ENCODE data around the gene HLA-DMB.
A peak's percentile ranks its signal among the peaks of the same experiment; 100 is the strongest.
"Not testable (repeated sequence)": the region's sequence is repeated elsewhere in the genome, so short reads cannot be mapped to it uniquely, and the experiment has no call there.

The HLA-DMB gene

DNA sequence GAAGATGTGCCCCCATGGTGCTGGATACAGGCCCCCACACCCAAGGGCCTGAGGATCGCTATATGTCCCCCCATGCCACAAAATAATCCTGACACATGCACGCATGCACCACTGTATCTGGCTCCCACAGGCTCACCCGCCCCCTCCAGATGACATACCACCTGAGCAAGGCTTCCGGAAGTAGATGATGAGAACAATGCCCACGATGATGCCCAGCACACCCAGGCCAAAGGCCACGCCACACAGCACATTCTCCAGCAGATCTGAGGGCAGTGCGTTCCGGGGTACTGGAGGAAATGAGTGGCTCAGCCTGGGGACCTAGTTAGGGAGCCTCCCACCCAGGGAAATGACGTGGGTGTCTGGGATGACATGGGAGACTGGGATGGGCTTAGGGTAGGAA, 8.3 kb upstream of the HLA-DMB start:
- DNase-seq: no peak

DNA sequence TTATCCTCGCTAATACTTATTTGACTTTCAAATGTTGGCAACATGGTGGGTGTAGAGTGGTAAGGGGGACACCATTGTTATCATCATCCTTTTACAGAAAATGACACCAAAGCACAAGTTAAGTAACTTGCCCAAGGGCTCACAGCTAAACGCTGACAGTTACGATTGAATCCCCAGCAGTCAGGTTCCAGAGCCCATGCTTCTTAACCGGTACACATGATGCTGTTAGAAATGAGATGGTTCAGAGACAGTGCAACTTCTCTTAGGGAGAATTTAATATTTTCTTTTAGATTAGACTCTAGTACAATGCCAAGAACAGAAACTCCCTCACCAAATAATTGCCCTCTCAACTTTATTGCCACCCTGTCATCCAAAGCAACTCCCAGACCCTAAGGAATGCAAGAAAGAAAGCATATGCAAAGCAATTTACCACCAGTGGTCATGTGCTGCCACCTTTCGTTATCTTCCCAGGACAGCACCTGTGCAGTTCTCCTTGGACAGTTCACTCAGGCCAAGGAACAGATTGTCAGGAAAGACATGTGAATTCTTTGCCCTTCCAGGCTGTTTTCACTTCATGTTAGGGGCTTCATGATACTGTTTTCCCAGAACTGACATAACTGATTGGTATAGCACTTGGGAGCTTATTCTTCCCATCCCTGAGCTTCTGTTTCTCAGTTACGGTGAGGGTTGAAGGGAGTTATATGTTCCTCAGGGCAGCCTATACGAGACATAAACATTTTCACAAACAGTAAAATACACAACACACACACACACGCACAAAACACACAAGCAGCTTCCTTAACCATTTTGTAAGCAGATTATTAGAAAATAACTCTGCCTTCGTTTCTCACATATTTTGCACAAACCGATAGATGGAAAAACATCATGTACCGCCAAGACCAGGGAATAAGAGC, 7.0 kb upstream of the HLA-DMB start:
- no peak for DNase-seq

DNA sequence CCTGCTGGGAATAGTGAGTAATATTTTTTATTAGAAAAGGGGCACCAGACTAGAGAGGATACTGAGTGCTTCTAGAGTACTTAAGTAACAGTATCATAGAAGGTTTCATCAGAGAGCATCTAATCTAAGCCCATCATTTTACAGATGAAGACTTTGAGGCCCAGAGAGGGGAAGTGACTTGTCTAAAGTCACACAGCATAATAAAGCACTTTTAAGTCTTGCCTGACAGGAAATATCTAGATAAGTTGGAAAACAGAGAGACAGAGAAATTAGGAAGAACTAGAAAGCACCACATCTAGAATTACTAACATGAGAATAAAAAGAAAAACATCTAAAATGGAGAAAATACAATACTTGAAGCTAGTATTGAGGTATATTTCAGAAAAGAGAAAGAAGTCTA, 6.1 kb upstream of the HLA-DMB start:
- DNase-seq: no peak

DNA sequence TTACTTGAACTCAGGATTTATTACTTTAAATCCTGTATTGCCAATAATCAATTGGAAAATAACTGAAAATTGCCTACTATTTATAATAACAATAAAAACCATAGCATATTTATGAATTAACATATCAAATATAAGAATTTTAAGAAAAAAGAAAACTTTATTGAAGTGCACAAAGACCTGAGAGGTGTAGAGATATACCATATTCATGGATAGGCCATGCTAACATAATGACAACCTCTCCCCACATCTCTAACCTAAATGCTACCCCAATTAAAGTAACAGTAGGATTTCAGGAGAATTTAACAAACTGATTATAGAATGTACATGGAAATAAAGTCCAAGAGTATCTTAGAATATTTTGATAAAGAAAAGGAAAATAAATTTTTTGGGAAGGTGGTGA, 5.1 kb upstream of the HLA-DMB start:
- no peak for DNase-seq

DNA sequence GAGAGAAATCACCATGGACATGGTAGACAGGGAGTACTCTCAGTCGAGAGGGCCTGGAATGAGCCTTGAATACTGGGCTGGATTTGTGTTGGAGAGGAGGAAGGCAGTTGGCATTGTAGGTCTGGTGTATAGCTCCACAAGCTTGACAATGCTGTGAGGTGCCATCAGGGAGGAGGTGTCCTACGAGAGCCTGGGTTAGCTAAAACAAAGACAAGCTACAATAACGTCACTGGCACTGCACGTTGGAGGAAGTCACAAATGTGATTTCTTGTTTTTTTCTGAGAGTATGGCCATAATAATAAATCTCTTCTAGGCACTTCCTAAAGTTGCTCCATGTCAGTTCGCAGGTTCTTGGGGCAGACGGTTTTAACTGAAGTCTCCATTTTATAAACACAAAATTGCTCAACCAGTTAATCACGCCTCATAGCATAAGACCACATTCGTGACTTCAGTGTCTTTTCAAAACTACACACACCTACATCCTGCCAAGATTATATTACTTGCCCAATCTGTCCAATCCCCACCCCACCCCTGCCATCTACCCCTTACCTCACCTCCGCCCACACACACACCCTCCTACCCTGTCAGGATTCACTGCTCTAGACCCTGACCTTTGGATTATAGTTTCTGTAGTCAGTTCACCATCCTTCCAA, 4.4 kb upstream of the HLA-DMB start:
- DNase-seq: no peak

DNA sequence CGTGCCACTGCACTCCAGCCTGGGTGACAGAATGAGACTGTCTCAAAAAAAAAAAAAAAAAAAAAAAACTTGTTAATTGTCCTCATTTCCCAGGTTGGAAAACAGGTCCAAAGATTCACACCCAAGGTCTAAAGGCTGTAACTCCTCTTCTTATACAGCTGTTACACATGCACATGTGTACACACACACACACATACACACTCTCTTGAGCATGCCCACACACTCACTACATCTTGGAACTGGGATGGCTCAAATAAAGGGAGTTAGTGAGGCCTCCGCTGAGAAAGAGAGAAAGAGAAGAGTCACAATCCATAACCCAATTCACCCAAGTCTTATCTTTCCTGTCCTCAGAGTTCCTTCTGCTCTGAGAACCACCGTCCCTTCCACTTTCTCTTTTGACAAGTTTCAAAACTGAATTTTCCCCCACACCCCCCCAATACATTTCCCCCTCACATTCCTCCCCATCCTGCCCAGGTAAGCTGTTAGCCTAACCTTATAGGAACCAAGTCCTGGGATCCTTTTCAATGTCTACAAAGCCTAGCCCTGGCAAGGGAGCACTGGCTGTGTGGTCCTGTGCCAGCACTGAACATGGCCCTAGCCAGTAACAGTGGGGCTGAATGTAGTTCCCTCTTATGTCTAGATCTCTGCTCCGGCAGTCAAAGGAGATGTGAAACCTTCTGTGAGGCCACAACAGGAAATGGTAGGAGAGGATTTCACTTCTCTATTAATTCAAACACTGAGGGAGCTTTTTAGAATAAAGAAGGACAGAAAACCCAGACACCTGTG, 3.2 kb upstream of the HLA-DMB start:
- no peak for DNase-seq

DNA sequence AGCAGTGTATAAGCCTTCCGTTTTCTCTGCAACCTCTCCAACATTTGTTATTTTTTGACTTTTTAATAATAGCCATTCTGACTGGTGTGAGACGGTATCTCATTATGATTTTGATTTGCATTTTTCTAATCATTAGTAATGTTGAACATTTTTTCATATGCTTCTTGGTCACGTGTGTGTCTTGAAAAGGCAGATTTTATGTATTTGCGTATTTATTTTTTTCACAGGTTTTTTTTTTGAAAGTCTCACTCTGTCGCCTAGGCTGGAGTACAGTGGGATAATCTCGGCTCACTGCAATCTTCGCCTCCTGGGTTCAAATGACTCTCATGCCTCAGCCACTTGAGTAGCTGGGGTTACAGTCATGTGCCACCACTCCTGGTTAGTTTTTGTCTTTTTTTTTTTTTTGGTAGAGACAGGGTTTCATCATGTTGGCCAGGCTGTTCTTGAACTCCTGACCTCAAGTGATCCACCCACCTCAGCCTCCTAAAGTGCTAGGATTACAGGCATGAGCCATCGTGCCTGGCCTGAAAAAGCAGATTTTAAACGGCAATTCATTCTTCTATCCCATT, 1.8 kb upstream of the HLA-DMB start:
- not testable (repeated sequence) for DNase-seq

DNA sequence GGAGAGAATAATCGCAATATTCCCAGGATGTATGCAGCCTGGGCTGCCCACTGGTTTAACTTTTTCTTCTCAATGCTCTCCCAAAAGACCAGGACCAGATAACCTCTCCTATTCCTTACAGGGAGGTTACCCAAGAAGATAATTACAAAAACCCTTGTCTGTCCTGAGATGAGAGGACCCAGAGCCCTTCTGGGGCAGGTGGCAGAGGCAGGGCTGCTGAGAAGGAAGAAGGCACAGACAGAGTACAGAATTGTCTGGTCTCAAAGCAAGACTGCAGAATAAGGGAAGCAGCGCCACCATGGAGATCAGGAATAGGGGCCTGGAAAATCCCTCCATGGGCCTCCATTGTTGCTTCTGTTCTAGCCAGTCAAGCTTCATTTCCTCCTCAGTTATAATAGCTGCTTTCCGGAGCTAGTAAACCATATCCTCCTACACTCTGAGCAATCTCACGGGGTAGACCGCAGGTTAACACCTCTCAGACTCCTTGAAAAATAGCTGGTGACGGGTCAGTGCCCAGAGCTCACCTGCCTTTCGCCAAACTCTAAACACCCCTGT, 463 bp upstream of the HLA-DMB start:
- no peak for DNase-seq

DNA sequence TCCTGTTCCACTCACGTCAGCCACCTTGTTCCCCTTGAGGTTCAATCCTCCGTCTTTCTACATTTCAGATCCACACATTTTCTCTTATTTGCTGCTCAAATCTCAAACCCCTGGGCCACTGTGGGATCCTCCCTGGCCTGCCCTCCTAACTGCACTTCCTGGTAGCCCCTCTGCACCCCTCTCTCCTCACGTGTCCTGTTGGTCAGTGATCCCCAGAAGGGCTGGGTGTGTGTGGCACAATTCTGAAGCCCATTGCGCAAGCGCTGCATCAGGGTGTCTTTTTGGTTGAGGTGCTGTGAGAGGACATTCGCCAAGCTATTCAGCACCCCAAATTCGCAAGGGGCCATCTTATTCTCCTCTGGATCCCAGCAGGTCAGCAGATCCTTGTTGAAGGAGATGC, 2.3 kb downstream of the HLA-DMB start:
- DNase-seq: no peak

DNA sequence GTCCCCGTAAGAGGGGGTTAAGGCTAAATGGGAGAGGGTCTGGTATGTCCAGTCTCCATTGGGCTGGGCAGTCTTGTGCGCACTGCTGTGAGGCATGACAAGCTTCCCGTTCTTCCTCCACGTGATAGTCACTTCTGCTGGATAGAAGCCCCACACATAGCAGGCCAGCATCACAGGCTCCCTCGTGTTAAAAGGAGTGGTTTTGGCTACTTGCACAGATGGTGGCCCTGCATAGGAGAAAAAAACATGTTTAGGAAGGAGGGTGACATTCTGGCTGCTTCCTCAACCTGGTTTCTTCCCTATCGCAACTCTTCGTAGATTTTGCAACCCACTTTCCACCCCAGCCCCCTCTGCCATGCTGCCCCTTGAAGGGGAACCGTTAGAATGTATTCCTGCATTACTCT, 3.6 kb downstream of the HLA-DMB start:
- DNase-seq: no peak

DNA sequence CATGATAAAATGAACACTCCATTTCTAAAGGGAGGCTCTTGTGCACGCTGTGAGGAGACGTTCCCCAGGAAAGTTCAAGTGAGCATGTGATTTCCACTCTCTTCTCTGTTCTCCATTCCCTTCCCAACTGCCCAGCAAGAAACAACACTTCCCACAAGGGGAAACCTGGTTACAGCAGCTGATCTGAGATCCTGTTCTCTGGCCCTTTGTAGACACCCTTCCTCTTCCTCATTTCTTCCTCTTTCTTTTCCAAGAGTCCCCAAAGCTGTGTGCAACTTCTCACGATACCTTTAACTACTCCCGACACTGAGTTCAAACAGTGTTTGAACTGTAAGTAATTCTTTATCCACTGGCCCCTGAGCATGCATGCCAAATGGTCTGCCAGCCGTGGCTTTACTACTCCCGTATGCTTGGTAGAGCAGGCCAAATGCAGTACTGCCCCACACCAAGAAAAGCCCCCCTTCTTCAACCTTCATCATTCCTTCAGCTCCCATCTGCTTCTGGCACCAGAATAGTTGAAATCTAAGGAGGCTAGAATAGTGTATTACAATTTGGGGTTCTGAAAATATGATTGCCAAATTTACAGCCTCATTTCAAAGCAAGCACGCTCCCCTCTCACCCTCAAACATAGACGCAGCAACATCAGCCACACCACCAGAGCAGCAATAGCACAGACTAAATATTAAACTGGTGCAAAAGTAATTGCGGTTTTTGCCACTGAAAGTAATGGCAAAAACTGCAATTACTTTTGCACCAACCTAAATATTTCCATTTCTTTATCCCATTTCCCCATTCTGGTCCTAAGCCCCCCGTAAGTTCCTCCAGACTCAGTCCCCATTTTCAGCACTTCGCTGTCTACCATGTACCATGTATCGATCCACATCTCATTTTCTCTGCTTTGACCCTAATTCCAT, 4.3 kb downstream of the HLA-DMB start:
- DNase-seq: no peak

DNA sequence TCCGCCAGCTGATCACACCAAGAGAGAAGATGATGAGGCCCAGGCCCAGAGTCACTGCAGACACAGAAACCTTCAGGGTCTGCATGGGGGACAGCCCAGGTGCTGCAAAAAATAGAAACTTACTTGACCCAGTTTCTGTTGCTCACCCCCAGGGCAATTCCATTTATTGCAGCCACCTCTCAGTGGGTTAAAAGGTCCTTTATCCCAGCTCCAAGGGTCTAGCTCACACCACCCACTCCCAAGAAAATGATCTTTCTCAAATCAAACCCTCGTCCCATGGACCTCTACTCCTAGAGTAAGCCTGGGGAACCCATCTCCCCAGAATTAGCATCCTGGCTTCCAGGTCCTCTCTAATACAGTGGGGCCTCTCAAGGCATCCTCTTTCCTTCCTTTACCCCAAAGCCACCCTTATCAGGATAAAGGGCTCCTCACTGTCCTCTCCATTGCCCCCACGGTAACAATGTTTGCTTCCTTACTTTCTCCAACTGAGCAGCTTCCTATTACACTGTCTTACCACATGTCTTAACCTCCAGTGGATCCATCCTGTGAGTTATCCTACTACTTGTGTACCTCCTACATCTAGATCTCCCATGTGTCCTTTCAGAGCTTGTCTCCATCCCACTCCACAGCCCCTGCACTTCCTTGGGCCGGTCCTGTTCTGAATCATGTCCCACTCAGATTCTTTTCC, 5.1 kb downstream of the HLA-DMB start:
- no peak for DNase-seq

DNA sequence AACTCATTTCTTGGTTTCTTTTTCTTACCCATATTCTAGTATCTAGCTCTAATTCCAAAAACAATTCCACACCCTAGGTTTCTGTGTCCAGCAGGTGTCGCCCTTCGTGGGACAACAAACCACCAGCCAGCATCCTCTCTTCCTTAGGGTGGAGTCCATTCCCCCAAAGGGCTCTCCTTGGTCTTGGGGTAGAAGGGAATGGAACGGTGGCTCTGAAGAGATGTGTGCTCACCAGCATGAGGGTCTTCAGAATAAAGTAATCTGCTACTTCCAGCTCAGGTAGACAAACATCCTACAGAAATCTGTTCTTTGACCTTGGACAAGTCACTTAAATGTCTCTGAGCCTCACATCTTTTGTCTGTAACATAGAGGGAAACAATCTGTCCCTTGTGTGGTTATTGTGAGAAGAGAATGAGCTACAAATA, 7.2 kb downstream of the HLA-DMB start:
- peak; percentile 41 for DNase-seq

DNA sequence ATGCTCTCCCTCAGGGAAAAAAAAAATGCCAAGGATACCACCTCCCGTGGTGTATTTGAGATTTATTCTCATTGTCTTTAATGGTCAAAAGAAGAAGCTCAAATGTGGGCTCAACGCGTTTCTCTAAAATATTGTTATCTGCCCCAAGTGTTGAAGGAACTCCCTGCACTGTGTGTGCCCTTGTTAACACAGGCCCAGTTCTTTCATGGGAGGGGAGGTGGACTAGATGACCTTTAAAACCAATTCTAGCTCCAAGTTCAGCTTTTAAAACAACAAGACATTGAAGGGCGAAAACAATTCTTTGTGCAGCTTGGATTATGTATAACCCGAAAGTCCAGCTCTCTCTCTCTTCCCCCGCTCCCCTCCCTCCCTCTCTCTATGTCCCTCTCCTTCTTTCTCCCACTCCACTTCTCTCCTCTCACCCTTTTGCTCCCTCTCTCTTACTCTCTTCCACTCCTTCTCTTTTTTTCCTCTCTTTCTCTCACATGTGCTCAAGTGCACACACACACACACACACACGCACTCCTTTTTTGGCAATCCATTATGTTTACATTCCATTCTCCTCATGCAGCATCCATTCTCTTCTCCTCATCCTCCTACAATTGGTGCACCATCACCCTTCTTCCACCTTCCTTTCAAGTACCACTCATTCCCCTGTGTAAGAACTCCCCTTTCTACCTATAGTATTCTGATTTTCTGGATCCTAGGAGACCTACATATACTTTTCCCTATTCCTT, 8.5 kb downstream of the HLA-DMB start:
- DNase-seq: no peak

DNA sequence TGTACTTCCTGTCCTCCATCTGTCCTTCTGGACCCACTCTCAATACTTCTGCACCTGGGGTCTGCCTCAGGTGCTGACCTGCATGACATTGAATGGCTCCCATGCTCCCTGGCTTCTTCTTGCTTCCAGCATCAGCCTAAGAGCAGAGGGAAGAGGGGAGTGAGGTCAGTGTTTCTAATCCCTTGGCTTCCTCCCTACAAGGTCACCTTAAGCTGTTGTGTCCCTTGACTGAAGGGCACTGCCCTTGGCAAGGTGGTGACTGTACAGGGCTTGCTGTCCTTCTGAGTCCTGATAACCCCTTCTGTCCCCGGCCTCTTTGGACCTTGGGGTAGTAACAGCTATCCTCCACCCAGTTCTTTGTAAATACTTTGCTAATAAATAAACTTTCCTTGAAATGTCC, 9.6 kb downstream of the HLA-DMB start:
- DNase-seq: no peak

DNA sequence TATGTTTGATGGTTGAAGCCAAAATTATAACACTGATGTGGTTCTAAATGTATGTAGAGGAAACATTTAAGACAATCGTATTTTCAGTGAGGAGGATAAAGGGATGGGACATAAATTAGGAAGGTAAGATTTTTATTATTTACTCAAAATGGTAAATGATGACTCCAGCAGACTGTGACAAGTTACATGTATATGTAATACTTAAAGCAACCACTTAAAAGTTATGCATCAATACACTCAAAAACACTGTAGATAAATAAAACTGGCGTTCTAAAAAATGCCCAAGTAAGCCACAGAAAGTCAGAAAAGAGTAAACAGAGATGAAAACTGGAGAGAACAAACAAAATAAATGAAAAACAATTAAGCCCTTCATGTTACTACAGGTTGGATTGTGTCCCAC, 18.7 kb downstream of the HLA-DMB start:
- DNase-seq: no peak

DNA sequence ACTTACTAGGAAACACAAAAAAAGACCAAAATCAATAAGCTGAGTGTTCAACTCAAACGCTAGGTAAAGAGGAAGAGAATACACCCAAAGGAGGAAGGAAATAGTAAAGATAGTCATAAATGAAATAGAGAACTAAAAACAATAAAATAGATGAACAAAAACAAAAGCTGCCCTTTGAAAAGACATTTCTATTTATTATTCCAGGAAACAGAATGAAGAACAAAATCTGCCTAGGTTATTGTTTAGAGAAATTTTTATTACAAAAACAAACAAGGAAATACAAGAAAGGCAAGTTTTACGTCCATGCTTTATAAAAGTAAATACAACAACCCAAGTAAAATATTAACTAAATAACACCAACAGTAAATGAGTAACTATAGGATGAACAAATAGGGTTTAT, 20.1 kb downstream of the HLA-DMB start:
- no peak for DNase-seq

DNA sequence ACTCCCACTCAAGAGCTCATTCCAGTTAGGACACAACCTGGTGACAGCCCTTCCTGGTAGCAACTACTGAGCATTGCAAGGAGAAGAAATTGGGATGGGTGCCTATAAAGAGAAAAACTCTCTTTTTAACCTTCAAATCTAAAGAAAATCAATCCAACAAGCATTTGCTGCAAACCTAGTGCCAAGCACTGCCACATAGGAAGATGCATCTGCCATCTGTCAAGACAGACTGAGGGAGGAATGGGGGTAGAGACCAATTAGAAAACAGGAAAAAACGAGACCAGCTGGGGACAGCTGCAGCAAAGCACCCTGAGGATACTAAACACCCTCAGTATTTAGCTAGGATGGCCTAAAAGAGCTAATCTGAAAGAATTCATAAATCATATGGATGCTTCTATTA, 27.9 kb downstream of the HLA-DMB start:
- no peak for DNase-seq

DNA sequence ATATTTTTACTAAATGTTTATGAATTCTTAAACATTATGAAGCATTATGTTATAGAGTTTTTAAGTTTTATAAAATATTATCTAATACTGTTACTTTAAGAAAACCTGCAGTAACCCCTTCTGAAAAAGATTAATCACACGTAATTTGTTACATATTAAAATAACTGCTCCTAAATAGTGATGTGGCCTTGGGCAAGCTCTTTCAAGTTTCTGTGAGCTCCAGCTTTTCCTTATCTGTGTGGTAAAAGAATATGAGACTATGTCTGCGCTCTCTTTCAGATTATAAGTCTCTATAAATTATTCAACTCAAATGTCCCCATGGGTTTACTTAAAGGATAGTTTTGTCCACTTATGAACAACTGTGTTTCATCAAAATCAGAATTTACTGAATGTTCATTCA, 31.9 kb downstream of the HLA-DMB start:
- no peak for DNase-seq

DNA sequence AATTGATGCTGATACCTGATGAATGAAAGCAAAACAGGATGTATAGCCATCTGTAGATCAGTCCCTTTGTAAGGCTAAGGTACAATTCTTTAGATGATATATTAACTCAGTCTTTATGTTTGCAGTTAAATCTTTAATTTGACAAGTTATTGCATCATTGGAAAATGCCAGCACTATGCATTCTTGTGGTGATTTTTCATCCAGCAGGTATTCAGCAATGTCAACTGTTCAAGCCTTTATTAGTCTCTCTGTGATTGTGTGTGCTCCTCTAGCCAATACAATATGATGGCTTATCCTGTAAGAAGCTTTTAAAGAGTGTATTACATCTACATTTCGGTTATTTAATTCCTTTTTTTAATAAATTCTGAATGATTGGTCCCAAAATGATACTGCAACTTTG, 34.3 kb downstream of the HLA-DMB start:
- no peak for DNase-seq

DNA sequence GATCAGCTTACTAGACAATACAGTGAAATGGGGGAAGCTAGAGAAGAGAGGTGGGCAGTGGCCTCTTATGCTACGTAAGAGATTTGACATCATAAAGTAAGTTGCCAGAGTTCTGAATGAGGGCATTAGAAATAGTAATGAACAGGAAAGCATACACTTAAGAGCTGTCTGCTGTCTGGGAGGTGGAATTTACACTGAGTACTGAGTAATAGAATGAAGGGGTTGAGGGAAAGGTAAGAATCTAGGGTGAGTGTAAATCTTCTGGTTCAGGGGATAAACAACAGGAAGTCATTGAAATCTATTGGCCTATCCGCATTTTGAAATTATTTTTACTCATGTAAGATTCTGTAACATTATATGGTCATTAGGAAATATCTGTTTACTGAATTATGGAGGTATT, 35.8 kb downstream of the HLA-DMB start:
- DNase-seq: no peak
